Activated T-helper 2 cell treated with anti-CD3 and anti-CD28 coated beads, Interferon-gamma antibody, Interleukin-2, Interleukin-4, amounts not matched to agents 10 μg/mL and 5 μg/mL and 100 μg/mL, durations not matched to agents 14 hours and 24 hours and 36 hours (primary cell): ENCODE data around the gene NLGN1. TPM values are rescaled to one million over a fixed set of nuclear protein-coding genes. Genes with fewer than 3 reads are reported as not detected.
A peak's percentile ranks its signal among the peaks of the same experiment; 100 is the strongest.
"Not testable (repeated sequence)": the region's sequence is repeated elsewhere in the genome, so short reads cannot be mapped to it uniquely, and the experiment has no call there.

ENCODE experiments used
- DNase-seq: peaks from one replicate; pipeline ENCODE4 v3.0.0; 2021; ENCODE audit warnings: low spot score
- H3K27ac Mint-ChIP-seq: one replicate; pipeline ENCODE4 v1.8.0; 2021; ENCODE audit warnings: mixed read lengths
- H3K27me3 Mint-ChIP-seq: one replicate; pipeline ENCODE4 v1.8.0; 2021; ENCODE audit warnings: low read depth, mixed read lengths
- H3K36me3 Mint-ChIP-seq: one replicate; pipeline ENCODE4 v1.8.0; 2021; ENCODE audit warnings: low read depth, mixed read lengths
- H3K4me1 Mint-ChIP-seq: one replicate; pipeline ENCODE4 v1.8.0; 2021; ENCODE audit warnings: low read depth, mixed read lengths
- H3K4me3 Mint-ChIP-seq: one replicate; pipeline ENCODE4 v1.8.0; 2021; ENCODE audit warnings: low read depth, mild to moderate bottlenecking, moderate library complexity, mixed read lengths
- H3K9me3 Mint-ChIP-seq: one replicate; pipeline ENCODE4 v1.8.0; 2021; ENCODE audit warnings: mixed read lengths
- intact Hi-C: fragments of 100-400 bp; cut with micrococcal nuclease; formaldehyde crosslinking; loops from one replicate; pipeline ENCODE4 v1.15.1; 2023
- total RNA-seq: library from RNA; stranded (reverse); gene quantifications from 2 replicates; pipeline ENCODE4 v1.2.3, GENCODE V29; 2022

NLGN1 gene
- total RNA-seq = not detected in 2 replicates

DNA sequence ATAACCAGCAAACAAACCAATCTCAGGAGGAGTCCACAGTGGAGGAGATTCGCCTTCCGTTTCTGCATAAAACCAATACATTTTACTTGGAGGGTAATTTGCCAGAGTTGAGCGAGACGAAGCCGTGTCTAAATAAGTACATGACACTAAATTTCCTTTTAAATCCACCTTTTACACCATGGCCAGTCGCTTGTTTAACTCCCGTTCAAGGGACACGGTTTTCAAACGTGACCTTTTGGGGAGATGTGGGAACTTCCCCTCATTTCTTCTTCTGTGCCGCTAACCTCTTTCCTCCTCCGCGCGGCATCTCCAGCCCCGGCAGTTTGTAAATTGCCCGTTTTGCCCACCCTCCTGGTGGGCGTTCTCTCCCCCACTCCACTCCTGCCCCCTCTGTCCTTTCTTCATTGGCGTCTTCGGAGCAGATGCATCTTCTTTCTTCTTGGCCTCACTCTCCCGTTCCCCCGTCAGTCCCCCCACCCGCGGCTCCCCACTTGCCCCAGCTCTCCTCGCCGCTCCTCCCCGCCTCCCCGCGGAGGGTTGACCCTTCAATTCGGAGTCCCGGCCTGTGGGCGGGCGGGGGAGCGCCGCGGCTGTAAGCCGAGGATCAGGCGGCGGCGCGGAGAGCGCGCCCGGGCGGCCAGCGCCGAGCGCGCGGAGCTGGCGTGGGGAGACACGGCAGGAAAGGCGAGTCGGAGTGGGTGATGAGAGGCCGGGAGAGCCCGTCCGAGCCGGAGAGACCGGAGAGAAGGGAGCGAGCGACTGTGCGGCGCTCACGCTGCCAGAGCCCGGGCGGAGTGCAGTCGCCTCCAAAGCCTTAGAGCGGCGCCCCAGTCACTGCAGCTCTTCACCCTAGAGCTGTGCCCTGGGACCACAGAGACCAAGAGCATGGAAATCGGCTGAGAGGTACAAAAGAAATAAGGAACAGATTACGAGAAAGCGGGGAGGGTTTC is at the start of gene NLGN1:
TSS of gene NLGN1 (plus strand) at position 584 of the 950 bp plus-strand sequence.
- intact Hi-C loops = loop anchor here (2.0 to 10.0 kb wide), 2 partner anchors 187 to 953 kb away; partner anchors contain the start of gene GHSR
- Mint-ChIP-seq H3K4me1 (peaks cover 27% of the 10 kb centered on the region), H3K27ac (no peak within 1 kb of the TSS)

GRCh38 chr3:173351886-173352285 is 45.7 kb upstream of the NLGN1 start:
- Mint-ChIP-seq H3K27me3 (no peaks in the 10 kb centered on the region), H3K4me1 (no peaks in the 10 kb centered on the region), H3K9me3 (peaks cover 7% of the 10 kb centered on the region), H3K36me3 (no peaks in the 10 kb centered on the region), H3K4me3 (no peak overlapping the region), H3K27ac (no peak overlapping the region)
- DNase-seq = no peak
- intact Hi-C loops = no loop called here

More for the DNA sequence above, at the start of gene NLGN1:
- Mint-ChIP-seq H3K9me3 (no peaks in the 10 kb centered on the region), H3K36me3 (no peaks in the 10 kb centered on the region), H3K4me3 (peak within 1 kb of the TSS; percentile 63), H3K27me3 (peaks cover 70% of the 10 kb centered on the region)
- no peak for DNase-seq

DNA sequence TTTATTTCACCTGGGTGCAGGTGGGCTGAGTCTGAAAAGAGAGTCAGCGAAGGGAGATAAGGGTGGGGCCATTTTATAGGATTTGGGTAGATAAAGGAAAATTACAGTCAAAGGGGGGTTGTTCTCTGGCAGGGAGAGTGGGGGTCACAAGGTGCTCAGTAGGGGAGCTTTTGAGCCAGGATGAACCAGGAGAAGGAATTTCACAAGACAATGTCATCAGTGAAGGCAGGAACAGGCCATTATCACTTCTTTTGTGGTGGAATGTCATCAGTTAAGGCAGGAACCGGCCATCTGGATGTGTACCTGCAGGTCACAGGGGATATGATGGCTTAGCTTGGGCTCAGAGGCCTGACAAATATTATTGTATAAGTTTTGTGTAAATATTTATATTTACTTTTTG is 44.4 kb upstream of the NLGN1 start:
- H3K36me3 Mint-ChIP-seq, DNase-seq, H3K27me3 Mint-ChIP-seq, H3K9me3 Mint-ChIP-seq, H3K27ac Mint-ChIP-seq, intact Hi-C loops, H3K4me3 Mint-ChIP-seq, H3K4me1 Mint-ChIP-seq: not testable (repeated sequence)

DNA sequence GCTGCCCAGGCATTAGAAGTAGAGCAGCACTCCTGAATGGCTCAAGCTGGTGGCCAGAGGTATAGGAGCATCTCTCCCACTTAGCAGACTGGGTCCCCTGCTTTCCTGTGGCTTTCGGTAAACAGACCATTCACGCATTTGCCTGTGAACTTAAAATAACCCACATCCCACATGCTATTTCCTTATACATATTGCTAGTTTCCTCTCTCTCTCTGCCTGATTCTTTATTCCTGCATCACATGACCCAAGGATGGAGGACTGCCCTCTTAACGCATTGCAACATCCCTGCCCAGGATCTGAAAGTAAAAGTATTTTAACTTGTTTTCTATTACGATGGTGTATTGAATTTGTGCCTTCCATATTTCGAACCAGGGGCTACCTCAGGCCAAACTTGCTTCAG is 43.4 kb upstream of the NLGN1 start:
- H3K9me3 Mint-ChIP-seq = peaks cover 7% of the 10 kb centered on the region
- H3K4me3 Mint-ChIP-seq = no peak overlapping the region
- no peak overlapping the region for H3K27ac Mint-ChIP-seq

GRCh38 chr3:173371848-173372487 is 25.6 kb upstream of the NLGN1 start:
- Mint-ChIP-seq H3K4me3 (no peak overlapping the region), H3K4me1 (no peaks in the 10 kb centered on the region), H3K9me3 (no peaks in the 10 kb centered on the region), H3K27me3 (no peaks in the 10 kb centered on the region), H3K27ac (no peak overlapping the region), H3K36me3 (no peaks in the 10 kb centered on the region)
- intact Hi-C loops = no loop called here
- DNase-seq = no peak

More for the DNA sequence above, 43.4 kb upstream of the NLGN1 start:
- intact Hi-C loops = no loop called here
- DNase-seq = no peak
- H3K36me3 Mint-ChIP-seq = no peaks in the 10 kb centered on the region
- no peaks in the 10 kb centered on the region for H3K27me3 Mint-ChIP-seq
- no peaks in the 10 kb centered on the region for H3K4me1 Mint-ChIP-seq

DNA sequence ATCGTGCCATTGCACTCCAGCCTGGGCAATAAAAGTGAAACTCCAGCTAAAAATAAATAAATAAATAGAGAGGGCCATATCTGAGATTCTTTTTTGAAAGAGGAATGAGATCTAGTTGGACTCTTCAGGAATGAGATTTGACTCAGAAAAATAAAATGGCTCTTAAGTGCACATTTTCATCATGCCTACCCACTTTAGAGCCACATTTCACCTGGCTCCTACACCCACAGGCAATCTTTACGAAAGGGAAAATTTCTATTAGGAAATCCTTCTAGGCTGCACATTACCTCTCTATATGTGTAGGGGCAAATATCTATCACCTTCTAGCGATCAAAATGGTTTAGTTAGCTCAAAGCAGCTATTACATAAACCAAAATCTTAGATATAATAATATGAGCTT is 16.9 kb upstream of the NLGN1 start:
- DNase-seq = no peak
- H3K9me3 Mint-ChIP-seq = no peaks in the 10 kb centered on the region
- intact Hi-C loops = no loop called here
- H3K36me3 Mint-ChIP-seq = no peaks in the 10 kb centered on the region
- H3K4me1 Mint-ChIP-seq = no peaks in the 10 kb centered on the region
- no peaks in the 10 kb centered on the region for H3K27me3 Mint-ChIP-seq
- H3K4me3 Mint-ChIP-seq = no peak overlapping the region
- H3K27ac Mint-ChIP-seq = no peak overlapping the region

DNA sequence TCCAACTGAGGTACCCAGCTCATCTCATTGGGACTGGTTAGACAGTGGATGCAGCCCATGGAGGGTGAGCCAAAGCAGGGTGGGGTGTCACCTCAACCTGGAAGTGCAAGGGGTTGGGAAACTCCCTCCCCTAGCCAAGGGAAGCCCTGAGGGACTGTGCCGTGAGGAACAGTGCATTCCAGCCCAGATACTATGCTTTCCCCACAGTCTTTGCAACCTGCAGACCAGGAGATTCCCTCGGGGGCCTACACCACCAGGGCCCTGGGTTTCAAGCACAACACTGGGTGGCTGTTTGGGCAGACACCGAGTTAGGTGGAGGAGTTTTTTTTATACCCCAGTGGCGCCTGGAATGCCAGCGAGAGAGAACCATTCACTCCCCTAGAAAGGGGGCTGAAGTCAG is 15.6 kb upstream of the NLGN1 start:
- H3K36me3 Mint-ChIP-seq, H3K4me3 Mint-ChIP-seq, H3K9me3 Mint-ChIP-seq, H3K27me3 Mint-ChIP-seq, DNase-seq, H3K27ac Mint-ChIP-seq, H3K4me1 Mint-ChIP-seq, intact Hi-C loops: not testable (repeated sequence)

GRCh38 chr3:173395073-173395411 is 2.5 kb upstream of the NLGN1 start:
- peak overlapping the region; percentile 76 for H3K4me3 Mint-ChIP-seq
- intact Hi-C loops = loop anchor here (10.0 kb wide), 1 partner anchor 950 kb away; the partner anchor contains the start of gene GHSR
- H3K36me3 Mint-ChIP-seq = no peaks in the 10 kb centered on the region
- no peak overlapping the region for H3K27ac Mint-ChIP-seq
- peaks cover 58% of the 10 kb centered on the region for H3K27me3 Mint-ChIP-seq
- H3K9me3 Mint-ChIP-seq = no peaks in the 10 kb centered on the region
- no peak for DNase-seq
- peaks cover 27% of the 10 kb centered on the region for H3K4me1 Mint-ChIP-seq

GRCh38 chr3:173395412-173396181 is 1.9 kb upstream of the NLGN1 start:
- Mint-ChIP-seq H3K4me1 (peaks cover 27% of the 10 kb centered on the region), H3K27ac (no peak overlapping the region), H3K4me3 (peak overlapping the region; percentile 76), H3K27me3 (peaks cover 62% of the 10 kb centered on the region), H3K36me3 (no peaks in the 10 kb centered on the region), H3K9me3 (no peaks in the 10 kb centered on the region)
- DNase-seq = peak; percentile 64
- intact Hi-C loops = loop anchor here (2.0 to 10.0 kb wide), 2 partner anchors 189 to 951 kb away; partner anchors contain the start of gene GHSR

DNA sequence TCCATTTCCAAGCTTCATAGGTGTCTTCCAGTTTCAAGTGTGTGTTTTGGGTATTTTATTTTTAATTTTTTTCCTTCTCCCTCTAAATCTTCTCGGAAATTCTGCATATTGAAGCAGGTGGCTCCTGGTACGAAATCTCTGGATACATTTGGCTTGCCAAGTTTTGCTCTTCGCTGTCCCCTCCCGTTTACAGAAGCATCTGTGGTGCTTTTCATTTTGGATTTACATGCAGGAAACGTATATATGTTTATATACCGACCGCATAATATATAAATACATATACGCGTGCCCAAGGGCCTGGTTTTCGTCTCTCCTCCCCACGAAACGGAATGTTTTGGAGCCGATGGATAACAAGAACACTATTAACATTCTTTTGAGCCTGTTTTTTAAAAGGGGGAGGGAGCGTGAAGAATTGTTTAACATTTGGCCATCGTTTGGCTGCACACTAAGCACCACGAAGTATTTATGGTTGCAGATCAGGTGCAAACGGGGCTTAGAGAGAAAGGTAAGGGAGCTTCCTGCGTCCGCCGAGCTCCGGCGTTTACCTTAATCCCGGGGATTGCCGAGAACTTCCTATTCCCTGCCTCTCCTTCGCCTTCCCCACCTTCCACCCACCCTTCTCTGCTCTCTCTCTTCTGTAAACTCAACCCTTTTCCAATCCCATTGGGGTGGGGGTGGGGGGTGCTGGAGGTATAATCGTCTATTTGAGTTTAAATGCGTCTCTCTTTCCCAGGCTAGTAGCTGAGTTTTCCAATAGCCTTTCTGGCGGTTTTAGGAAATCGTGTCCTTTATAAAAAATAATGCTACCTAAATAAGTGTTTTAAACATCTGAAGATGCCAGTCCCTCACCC is 1.1 kb upstream of the NLGN1 start:
- no peak overlapping the region for H3K27ac Mint-ChIP-seq

GRCh38 chr3:173398111-173398479 is 551 bp downstream of the NLGN1 start:
- H3K4me3 Mint-ChIP-seq = peak overlapping the region; percentile 37
- H3K27ac Mint-ChIP-seq = no peak overlapping the region

More for the DNA sequence above, 1.1 kb upstream of the NLGN1 start:
- H3K4me1 Mint-ChIP-seq = peaks cover 27% of the 10 kb centered on the region
- peaks cover 68% of the 10 kb centered on the region for H3K27me3 Mint-ChIP-seq
- no peak for DNase-seq
- intact Hi-C loops = loop anchor here (2.0 to 10.0 kb wide), 2 partner anchors 188 to 952 kb away; partner anchors contain the start of gene GHSR
- no peaks in the 10 kb centered on the region for H3K36me3 Mint-ChIP-seq
- H3K9me3 Mint-ChIP-seq = no peaks in the 10 kb centered on the region
- H3K4me3 Mint-ChIP-seq = peak overlapping the region; percentile 76

GRCh38 chr3:173399044-173399443 is 1.5 kb downstream of the NLGN1 start:
- intact Hi-C loops = loop anchor here (10.0 kb wide), 1 partner anchor 954 kb away; the partner anchor contains the start of gene GHSR

More at GRCh38 chr3:173398111-173398479, 551 bp downstream of the NLGN1 start:
- Mint-ChIP-seq H3K27me3 (peaks cover 68% of the 10 kb centered on the region), H3K36me3 (no peaks in the 10 kb centered on the region), H3K4me1 (peaks cover 27% of the 10 kb centered on the region), H3K9me3 (no peaks in the 10 kb centered on the region)
- intact Hi-C loops = loop anchor here (10.0 kb wide), 1 partner anchor 953 kb away; the partner anchor contains the start of gene GHSR
- no peak for DNase-seq

More at GRCh38 chr3:173399044-173399443, 1.5 kb downstream of the NLGN1 start:
- Mint-ChIP-seq H3K36me3 (no peaks in the 10 kb centered on the region), H3K27ac (no peak overlapping the region), H3K9me3 (no peaks in the 10 kb centered on the region), H3K4me3 (no peak overlapping the region), H3K4me1 (peaks cover 27% of the 10 kb centered on the region), H3K27me3 (peaks cover 61% of the 10 kb centered on the region)
- no peak for DNase-seq
